Brain pericyte (primary cell): ENCODE data around the gene KCNAB3.
A peak's percentile ranks its signal among the peaks of the same experiment; 100 is the strongest.

Source experiments
- DNase-seq: peaks from one replicate; pipeline ENCODE4 v3.0.0-alpha.2; 2012; ENCODE audit warnings: low read depth, low spot score

The KCNAB3 gene

GRCh38 chr17:7940743-7941142 is 11.1 kb upstream of the KCNAB3 start:
- no peak for DNase-seq

DNA sequence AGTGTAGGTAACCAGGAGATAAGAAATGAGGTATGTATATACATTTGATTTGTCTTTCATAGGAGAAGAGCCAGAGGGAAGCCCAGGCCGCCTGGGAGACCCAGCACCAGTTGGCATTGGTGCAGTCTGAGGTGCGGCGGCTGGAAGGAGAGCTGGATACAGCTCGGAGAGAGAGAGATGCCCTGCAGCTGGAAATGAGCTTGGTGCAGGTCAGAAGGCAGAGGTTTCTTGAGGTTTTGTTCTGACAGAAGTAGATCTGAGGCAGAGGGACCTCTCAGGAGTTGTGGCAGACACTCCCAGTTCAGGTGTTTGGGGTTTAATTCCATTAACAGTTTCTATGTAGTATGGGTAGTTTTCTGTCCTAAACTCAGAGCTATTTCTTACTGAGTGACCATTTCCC is 10.4 kb upstream of the KCNAB3 start:
- no peak for DNase-seq

- DNase-seq = no peak
These were observed 6.2 kb upstream of the KCNAB3 start for GRCh38 chr17:7935859-7936258.

DNA sequence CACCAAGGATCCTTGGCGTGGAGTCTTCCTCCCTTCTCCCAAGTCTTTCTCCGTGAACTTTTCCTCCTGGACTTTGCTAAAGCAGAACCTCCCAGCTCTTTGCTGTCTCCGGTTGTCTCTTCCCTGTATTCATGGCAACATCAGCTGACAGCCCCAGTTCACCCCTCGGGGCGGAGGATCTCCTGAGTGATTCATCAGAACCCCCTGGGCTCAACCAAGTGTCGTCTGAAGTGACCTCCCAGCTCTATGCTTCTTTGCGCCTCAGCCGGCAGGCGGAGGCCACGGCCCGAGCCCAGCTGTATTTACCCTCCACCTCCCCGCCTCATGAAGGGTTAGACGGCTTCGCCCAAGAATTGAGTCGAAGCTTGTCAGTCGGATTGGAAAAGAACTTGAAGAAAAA is 3.3 kb upstream of the KCNAB3 start:
- DNase-seq = peak; percentile 65

DNA sequence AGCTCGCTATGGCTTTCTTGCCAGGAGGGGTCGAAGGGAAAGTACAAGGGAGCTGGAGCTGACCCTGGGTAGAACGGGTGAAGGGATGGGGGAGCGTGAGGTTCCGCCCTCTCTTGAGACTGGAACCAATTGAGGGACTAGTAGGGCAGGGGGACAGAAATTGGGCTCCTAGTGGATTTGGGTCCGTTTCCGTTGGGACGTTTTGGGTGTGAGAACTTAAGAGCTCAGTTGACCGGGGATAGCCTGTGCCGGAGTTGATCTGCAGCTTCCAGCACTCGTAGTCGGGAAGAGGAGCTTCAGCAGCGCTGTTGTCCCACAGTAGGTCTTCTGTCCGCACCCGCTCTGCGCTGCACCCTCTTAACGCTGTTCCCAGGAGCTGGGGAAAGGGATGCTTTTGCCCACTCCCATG is 2.8 kb upstream of the KCNAB3 start:
- DNase-seq = no peak

DNA sequence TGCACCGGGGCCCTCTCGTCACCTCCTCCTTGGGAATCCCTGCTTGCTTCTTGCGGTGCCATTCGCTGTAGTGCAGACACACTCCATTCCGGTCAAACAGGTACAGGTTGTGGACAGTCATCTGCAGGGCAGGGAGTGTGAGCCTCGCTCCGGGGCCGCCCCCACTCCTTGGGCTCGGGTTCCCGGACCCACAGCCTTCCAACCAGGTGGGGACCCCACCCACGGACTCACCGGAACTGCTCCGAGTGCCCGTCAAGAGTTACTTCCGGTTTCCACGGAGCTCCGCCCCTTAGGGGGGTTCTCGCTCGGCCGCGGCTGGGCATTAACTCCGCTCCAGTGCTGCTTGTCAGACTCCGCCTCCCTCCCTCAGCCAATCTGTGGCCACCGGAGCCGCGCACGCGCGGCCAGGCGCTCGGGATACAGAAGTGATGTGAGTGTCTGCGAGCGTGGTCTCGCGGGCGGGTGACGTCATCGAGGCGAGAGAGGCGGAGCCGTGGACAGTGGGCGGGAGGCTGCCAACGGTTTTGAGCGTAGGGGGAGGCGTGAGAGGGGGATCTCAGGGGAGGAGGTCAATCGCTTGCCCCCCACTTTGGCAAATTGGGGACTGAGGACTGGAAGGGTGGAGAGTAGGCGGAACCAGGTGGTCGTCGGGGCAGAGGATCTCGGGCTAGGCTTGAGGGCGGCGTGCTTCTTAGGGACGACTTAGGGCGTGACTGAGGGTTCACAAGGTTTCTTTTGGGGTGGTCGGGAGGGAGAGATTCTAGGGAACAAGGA is 2.2 kb upstream of the KCNAB3 start, which contains the start of the genes CNTROB and TRAPPC1:
Gene CNTROB, plus strand, starts transcription at position 498 of the 774 bp plus-strand sequence. CDS start 874 bp downstream, outside the sequence.
Gene TRAPPC1, minus strand, starts transcription at position 238 of the 774 bp plus-strand sequence. Its CDS starts 117 bp downstream, at position 121.
- peak; percentile 92 for DNase-seq

DNA sequence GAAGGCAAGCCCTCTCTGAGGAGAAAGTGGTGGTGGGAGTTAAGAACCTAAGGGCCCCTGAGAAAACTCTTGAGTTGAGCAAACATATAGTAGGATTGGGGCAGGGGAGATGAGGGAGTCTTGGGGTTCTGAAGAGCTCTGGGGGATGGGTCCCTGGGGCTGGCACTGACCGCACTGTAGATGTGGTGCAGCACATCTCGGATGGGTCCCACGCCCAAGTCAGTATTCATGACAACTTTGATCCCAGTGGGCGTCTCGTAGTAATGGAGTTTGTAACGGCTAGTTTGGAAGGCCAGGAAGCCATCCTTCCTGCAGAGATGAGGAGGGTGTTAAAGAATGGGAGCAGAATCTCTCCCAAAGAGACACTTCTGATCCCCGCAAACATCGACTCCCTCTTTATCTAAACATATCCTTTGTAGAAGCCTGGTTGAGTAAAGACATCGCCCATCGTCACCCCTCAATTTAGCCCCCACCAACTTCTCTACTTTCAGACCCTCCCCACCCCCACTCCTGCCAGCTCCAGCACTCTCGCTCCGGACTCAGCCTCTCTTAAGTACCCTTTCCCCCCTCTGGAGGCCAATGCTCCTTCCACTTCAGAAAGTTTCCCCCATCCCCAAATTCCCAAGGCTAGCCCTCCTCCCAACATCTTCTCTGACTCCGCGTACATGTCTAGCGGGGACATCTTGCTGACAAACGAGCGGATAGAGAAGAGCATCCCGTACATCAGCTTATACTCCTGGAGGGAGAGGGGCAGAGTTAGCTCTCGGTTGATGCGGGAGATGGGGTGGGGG is 1.4 kb upstream of the KCNAB3 start:
- DNase-seq = no peak

- DNase-seq = no peak
These were observed 2.1 kb downstream of the KCNAB3 start for GRCh38 chr17:7927596-7927995.

- peak; percentile 45 for DNase-seq
These were observed 6.6 kb downstream of the KCNAB3 start for GRCh38 chr17:7922845-7923628.

- no peak for DNase-seq
These were observed 7.3 kb downstream of the KCNAB3 start for GRCh38 chr17:7922269-7922844.

DNA sequence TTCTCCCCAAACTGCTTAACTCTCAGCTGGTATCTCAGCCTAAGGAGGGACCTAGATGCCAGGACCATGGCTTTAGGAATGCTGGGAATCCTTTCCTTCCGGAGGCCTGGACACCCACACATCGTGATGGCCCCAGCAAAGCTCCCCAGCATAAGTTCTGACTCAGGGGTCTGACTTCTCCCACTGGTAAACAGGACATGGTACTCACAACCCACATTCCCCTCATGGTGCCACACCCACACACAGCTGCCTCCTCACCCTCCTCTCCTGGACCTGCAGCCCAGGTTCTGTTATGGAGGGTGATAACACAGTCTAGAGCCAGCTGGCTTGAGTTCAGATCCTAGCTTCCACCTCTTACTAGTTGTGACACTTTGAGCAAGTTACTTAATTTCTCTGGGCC is 12.8 kb downstream of the KCNAB3 start:
- DNase-seq = no peak

DNA sequence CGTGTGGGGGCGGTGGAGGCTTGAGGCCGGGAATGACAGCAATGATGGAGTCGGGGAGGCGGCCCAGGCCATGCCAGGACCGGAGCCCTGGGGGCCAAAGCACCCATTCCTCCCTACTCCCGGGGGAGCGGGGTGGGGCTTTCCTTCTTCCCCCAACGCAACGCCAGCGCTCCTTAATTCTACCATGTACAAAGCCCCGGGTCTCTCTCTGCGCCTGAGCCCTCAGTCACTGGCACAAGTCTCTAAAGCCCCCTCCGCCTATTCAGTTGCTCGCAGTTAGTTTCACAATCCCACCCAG is 13.3 kb downstream of the KCNAB3 start:
- no peak for DNase-seq

DNA sequence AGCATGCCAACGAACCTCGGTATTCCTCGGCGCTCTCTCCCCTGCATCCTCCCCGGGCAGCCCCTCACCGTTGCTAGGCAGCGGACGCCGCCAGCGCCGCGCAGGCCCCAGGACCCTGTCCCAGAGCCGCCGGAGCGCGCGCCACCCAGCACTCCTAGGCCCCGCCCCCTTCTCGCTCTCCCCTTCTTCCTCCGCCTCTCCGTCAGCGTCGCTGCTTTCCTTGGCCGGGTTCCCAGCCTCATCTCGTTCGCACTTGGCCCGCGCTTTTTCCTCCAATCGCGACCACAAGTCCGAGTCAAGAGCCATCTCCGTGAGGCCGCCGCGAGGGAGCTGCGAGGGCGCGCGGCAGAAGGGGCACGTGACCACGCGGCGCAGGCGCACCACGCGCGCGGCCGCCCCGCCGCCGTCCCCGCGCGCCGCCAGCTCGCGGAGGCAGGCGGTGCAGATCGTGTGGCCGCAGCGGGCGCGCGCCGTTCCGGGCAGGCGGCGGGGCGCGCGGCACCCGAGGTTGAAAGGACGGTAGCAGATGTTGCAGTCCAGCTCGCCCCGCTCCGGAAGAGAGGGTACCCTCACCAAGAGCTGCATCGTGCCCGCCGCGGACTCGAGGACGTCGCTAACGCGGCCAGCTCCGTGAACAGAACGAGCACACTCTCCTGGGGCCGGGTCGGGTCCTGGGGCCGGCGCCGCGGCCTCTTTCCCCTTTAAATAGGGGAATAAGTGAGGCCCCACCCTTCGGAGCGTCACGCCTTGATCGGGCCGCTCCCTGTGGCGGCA is 13.9 kb downstream of the KCNAB3 start, which contains the start of gene RNF227:
Gene RNF227, minus strand, starts transcription at position 679 of the 774 bp plus-strand sequence. Its CDS starts 94 bp downstream, at position 585.
- peak; percentile 91 for DNase-seq

DNA sequence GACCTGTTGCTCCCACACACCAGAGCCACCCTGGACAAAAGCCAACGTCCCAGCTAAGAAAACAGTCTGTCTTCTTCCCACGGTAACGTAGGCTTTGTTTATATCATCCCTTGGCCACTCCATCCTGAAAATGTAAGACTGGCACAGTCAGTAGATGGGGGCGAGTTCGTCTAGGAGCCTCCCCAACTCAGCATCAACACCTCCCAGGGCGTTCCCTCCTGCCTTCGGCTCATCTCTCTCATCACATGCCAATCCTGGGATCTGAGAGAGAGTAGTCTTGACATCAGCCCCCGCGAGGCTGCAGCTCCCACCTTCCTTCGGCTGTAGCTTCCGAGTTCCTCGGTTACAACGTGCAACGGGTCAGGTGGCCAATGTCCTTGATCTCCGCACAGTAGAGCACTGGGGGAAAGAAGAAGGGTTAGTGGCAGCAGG is 14.5 kb downstream of the KCNAB3 start:
- no peak for DNase-seq

DNA sequence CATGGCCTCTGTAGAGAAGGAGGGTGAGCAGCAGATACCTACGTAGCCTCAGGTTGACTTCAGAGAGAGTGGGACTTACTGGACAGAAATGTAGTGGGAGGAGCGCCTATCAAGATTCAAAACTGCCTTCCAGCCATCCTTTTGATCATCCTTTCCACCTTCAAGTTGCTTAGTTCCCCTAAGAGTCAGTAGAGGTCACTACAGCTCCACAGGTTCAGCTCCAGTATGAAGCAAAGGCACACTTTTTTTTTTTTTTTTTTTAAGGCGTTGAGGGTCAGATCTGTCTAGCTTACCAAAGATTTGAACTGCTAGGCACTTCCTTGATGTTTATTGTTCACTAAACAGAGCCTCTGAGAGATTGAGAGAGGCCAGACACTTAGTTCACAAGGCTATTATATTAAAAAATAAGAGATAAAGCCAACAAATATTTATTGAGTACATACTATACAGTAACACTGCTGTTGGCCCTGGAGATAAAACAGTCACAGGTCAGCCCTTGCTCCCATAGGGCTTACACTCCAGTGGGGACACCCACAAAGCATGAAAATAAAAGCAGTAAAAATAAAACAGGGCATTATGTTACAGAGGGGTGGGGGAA is 16.6 kb downstream of the KCNAB3 start:
- DNase-seq = no peak

GRCh38 chr17:7911116-7911515 is 18.5 kb downstream of the KCNAB3 start:
- DNase-seq = no peak

DNA sequence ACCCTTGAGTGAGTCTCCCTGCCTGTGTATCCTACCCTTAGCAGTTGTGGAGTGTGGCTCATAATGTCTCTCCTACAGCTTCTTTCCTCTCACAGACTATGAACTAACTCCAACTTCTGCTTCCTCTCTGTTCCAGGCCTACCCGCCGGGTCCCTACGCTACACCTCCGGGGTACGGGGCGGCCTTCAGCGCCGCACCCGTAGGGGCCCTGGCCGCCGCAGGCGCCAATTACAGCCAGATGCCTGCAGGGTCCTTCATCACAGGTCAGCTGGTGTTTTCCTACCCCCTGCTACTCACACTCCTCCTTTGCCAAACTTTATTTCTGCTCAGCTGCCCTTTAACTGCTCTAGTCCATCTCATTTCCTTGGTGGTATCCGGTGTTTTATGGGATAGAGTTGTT is 18.9 kb downstream of the KCNAB3 start:
- DNase-seq = no peak

DNA sequence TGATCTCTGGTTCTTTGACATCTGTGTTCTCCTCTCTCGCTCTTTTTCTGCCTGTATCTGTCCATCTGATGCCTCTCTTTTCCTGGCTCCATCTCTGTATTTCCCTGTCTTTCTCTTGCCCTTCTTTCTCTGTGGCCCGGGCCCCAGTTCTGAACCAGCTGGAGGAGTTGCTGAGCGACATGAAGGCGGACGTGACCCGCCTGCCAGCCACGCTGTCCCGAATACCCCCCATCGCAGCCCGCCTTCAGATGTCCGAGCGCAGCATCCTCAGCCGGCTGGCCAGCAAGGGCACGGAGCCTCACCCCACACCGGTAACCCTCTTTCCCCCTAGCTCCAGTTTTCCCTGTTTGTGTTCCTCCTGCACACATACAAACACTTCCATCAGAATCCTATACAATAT is 19.4 kb downstream of the KCNAB3 start:
- no peak for DNase-seq

- DNase-seq = no peak
These were observed 20.6 kb downstream of the KCNAB3 start for GRCh38 chr17:7909089-7909488.
